WI38 (cell line): ENCODE measurements around the gene SBNO2.
A peak's percentile ranks its signal among the peaks of the same experiment; 100 is the strongest.

Source experiments
- H3K4me3 ChIP-seq: 2 replicates; pipeline ENCODE4 v1.5.1; 2011; ENCODE audit warnings: low read depth, mild to moderate bottlenecking, control low read depth, low read length
- CTCF ChIP-seq: IDR thresholded peaks from 2 replicates; pipeline ENCODE4 v1.5.1; 2012; ENCODE audit warnings: low read depth, mild to moderate bottlenecking, control low read depth, low read length

The SBNO2 gene

GRCh38 chr19:1067341-1067957 lies 106.6 kb downstream of the SBNO2 start:
- peak overlapping the region; percentile 40 for H3K4me3 ChIP-seq
- no peak for TF ChIP-seq CTCF

GRCh38 chr19:1066748-1067340 lies 107.2 kb downstream of the SBNO2 start, which contains the start of gene ARHGAP45:
TSS of gene ARHGAP45 (plus strand) at chr19:1067167. CDS start at chr19:1067406, 239 bp downstream.
- H3K4me3 ChIP-seq, result peak within 1 kb of the TSS; percentile 40

GRCh38 chr19:1066251-1066747 lies 107.8 kb downstream of the SBNO2 start:
- no peak for TF ChIP-seq CTCF
- H3K4me3 ChIP-seq, result no peak overlapping the region

More at GRCh38 chr19:1066748-1067340, 107.2 kb downstream of the SBNO2 start, which contains the start of gene ARHGAP45:
- no peak for TF ChIP-seq CTCF

GRCh38 chr19:1065606-1066109 lies 108.4 kb downstream of the SBNO2 start:
- H3K4me3 ChIP-seq, result no peak overlapping the region
- no peak for TF ChIP-seq CTCF

- peak; percentile 73 for TF ChIP-seq CTCF
- H3K4me3 ChIP-seq, result no peak overlapping the region
Measured at GRCh38 chr19:1064661-1065605, 109.1 kb downstream of the SBNO2 start.

GRCh38 chr19:1063909-1064660 lies 110.0 kb downstream of the SBNO2 start:
- H3K4me3 ChIP-seq, result no peak overlapping the region
- no peak for TF ChIP-seq CTCF
